Measurements from ENCODE around the gene MRPL10. TPM values are rescaled to one million over a fixed set of nuclear protein-coding genes. Genes with fewer than 3 reads are reported as not detected.
A peak's percentile ranks its signal among the peaks of the same experiment; 100 is the strongest.

MRPL10 gene
- 93.2 TPM for total RNA-seq

GRCh38 chr17:47831003-47831933, at the start of gene MRPL10, which contains the start of gene LRRC46:
TSS of gene MRPL10 (minus strand) at chr17:47831541. CDS start at chr17:47831511, 30 bp downstream.
TSS of gene LRRC46 (plus strand) at chr17:47831670. CDS start at chr17:47831990, 320 bp downstream.
- DNase-seq (ENCODE audit: low read depth in 2 of 3, low spot score in 2 of 3): peak; percentile 78 to 91 (median 87)

- DNase-seq (ENCODE audit: low read depth in 2 of 3, low spot score in 2 of 3): no peak
These were observed 48.6 kb upstream of the MRPL10 start for GRCh38 chr17:47879776-47880454.

GRCh38 chr17:47879028-47879585, 47.8 kb upstream of the MRPL10 start:
- DNase-seq (ENCODE audit: low read depth in 2 of 3, low spot score in 2 of 3): no peak

GRCh38 chr17:47878203-47879027, 47.1 kb upstream of the MRPL10 start:
- no peak for DNase-seq (ENCODE audit: low read depth in 2 of 3, low spot score in 2 of 3)

- DNase-seq (ENCODE audit: low read depth in 2 of 3, low spot score in 2 of 3): no peak
These were observed 46.2 kb upstream of the MRPL10 start for GRCh38 chr17:47877368-47878034.

GRCh38 chr17:47875011-47875985, 44.0 kb upstream of the MRPL10 start:
- DNase-seq (ENCODE audit: low read depth in 2 of 3, low spot score in 2 of 3): no peak

- DNase-seq (ENCODE audit: low read depth in 2 of 3, low spot score in 2 of 3): no peak
These were observed 42.1 kb upstream of the MRPL10 start for GRCh38 chr17:47873200-47874090.

GRCh38 chr17:47872651-47873161, 41.4 kb upstream of the MRPL10 start:
- DNase-seq (ENCODE audit: low read depth in 2 of 3, low spot score in 2 of 3): no peak

- DNase-seq (ENCODE audit: low read depth in 2 of 3, low spot score in 2 of 3): no peak
These were observed 40.8 kb upstream of the MRPL10 start for GRCh38 chr17:47872019-47872650.

- DNase-seq (ENCODE audit: low read depth in 2 of 3, low spot score in 2 of 3): no peak
These were observed 39.7 kb upstream of the MRPL10 start for GRCh38 chr17:47871048-47871447.

- no peak for DNase-seq (ENCODE audit: low read depth in 2 of 3, low spot score in 2 of 3)
These were observed 38.7 kb upstream of the MRPL10 start for GRCh38 chr17:47870056-47870455.

- DNase-seq (ENCODE audit: low read depth in 2 of 3, low spot score in 2 of 3): no peak
These were observed 37.8 kb upstream of the MRPL10 start for GRCh38 chr17:47869114-47869513.

GRCh38 chr17:47867813-47868533, 36.6 kb upstream of the MRPL10 start:
- no peak for DNase-seq (ENCODE audit: low read depth in 2 of 3, low spot score in 2 of 3)

GRCh38 chr17:47866941-47867340, 35.6 kb upstream of the MRPL10 start:
- DNase-seq (ENCODE audit: low read depth in 2 of 3, low spot score in 2 of 3): no peak

GRCh38 chr17:47864791-47865216, 33.5 kb upstream of the MRPL10 start:
- no peak for DNase-seq (ENCODE audit: low read depth in 2 of 3, low spot score in 2 of 3)

Measured in hematopoietic multipotent progenitor cell (in vitro differentiated cells).